H9 (cell line): ENCODE results near the gene PARD3. TPM values are rescaled to one million over a fixed set of nuclear protein-coding genes. Genes with fewer than 3 reads are reported as not detected.

ENCODE experiments used
- DNase-seq: peaks from one replicate; pipeline ENCODE4 v3.0.0-alpha.2; 2017
- H2AFZ ChIP-seq: one replicate; pipeline ENCODE4 v1.6.1; 2013; ENCODE audit warnings: mild to moderate bottlenecking, low read length, control low read depth, moderate library complexity
- H2AK5ac ChIP-seq: 2 replicates; pipeline ENCODE4 v1.6.1; 2013; ENCODE audit warnings: low read length, control low read depth, mixed read lengths; ENCODE audit not compliant: insufficient read length
- H2BK120ac ChIP-seq: one replicate; pipeline ENCODE4 v1.6.1; 2013; ENCODE audit warnings: low read depth, mild to moderate bottlenecking, low read length, control low read depth, inconsistent platforms; ENCODE audit not compliant: poor library complexity, severe bottlenecking
- H2BK12ac ChIP-seq: 2 replicates; pipeline ENCODE4 v1.6.1; 2013; ENCODE audit warnings: low read length, control low read depth, mixed read lengths, low read depth; ENCODE audit not compliant: insufficient read length
- H2BK15ac ChIP-seq: 2 replicates; pipeline ENCODE4 v1.6.1; 2013; ENCODE audit warnings: low read depth, low read length, control low read depth
- H2BK20ac ChIP-seq: one replicate; pipeline ENCODE4 v1.6.1; 2013; ENCODE audit warnings: low read depth, mild to moderate bottlenecking, low read length, control low read depth, inconsistent platforms; ENCODE audit not compliant: poor library complexity, severe bottlenecking
- H2BK5ac ChIP-seq: 2 replicates; pipeline ENCODE4 v1.6.1; 2013; ENCODE audit warnings: low read length, control low read depth, mixed read lengths; ENCODE audit not compliant: insufficient read length
- H3K14ac ChIP-seq: 2 replicates; pipeline ENCODE4 v1.6.1; 2013; ENCODE audit warnings: low read length, control low read depth; ENCODE audit not compliant: insufficient read depth
- H3K18ac ChIP-seq: 2 replicates; pipeline ENCODE4 v1.6.1; 2013; ENCODE audit warnings: low read depth, mild to moderate bottlenecking, mixed read lengths, low read length, control low read depth; ENCODE audit not compliant: insufficient read length
- H3K23ac ChIP-seq: 2 replicates; pipeline ENCODE4 v1.6.1; 2013; ENCODE audit warnings: low read length, control low read depth, mixed read lengths, low read depth; ENCODE audit not compliant: insufficient read length
- H3K23me2 ChIP-seq: 2 replicates; pipeline ENCODE4 v1.6.1; 2013; ENCODE audit warnings: low read depth, mild to moderate bottlenecking, mixed read lengths, low read length, control low read depth; ENCODE audit not compliant: insufficient read length, poor library complexity, severe bottlenecking
- H3K27ac ChIP-seq: 2 replicates; pipeline ENCODE4 v1.5.1; 2013; ENCODE audit warnings: low read length, control low read depth, mixed read lengths, low read depth; ENCODE audit not compliant: insufficient read length
- H3K27me3 ChIP-seq: 2 replicates; pipeline ENCODE4 v1.6.1; 2013; ENCODE audit warnings: low read length, control low read depth, inconsistent platforms; ENCODE audit not compliant: insufficient read depth
- H3K4ac ChIP-seq: 2 replicates; pipeline ENCODE4 v1.6.1; 2013; ENCODE audit warnings: low read depth, mild to moderate bottlenecking, control low read depth, inconsistent platforms, low read length, moderate library complexity
- H3K4me1 ChIP-seq: 2 replicates; pipeline ENCODE4 v1.6.1; 2013; ENCODE audit warnings: low read length, control low read depth, inconsistent platforms; ENCODE audit not compliant: insufficient read depth
- H3K4me2 ChIP-seq: 2 replicates; pipeline ENCODE4 v1.6.1; 2013; ENCODE audit warnings: low read length, control low read depth, mixed read lengths; ENCODE audit not compliant: insufficient read length, insufficient read depth
- H3K56ac ChIP-seq: 2 replicates; pipeline ENCODE4 v1.6.1; 2013; ENCODE audit warnings: low read depth, mild to moderate bottlenecking, mixed read lengths, low read length, control low read depth; ENCODE audit not compliant: insufficient read length
- H3K79me1 ChIP-seq: 2 replicates; pipeline ENCODE4 v1.6.1; 2013; ENCODE audit warnings: low read depth, mild to moderate bottlenecking, moderate library complexity, low read length, control low read depth, inconsistent platforms; ENCODE audit not compliant: insufficient read depth, poor library complexity, severe bottlenecking
- H3K79me2 ChIP-seq: 2 replicates; pipeline ENCODE4 v1.6.1; 2013; ENCODE audit warnings: low read length, control low read depth, inconsistent platforms; ENCODE audit not compliant: insufficient read depth
- H3K9ac ChIP-seq: 2 replicates; pipeline ENCODE4 v1.6.1; 2013; ENCODE audit warnings: low read length, control low read depth, mixed read lengths; ENCODE audit not compliant: insufficient read length; ENCODE audit errors: extremely low read depth
- H3K9me3 ChIP-seq: one replicate; pipeline ENCODE4 v1.6.1; 2013; ENCODE audit warnings: low read depth, low read length, inconsistent platforms; ENCODE audit not compliant: control insufficient read depth
- H3T11ph ChIP-seq: one replicate; pipeline ENCODE4 v1.6.1; 2013; ENCODE audit warnings: mild to moderate bottlenecking, low read length, control low read depth, inconsistent platforms
- H4K20me1 ChIP-seq: one replicate; pipeline ENCODE4 v1.6.1; 2013; ENCODE audit not compliant: control insufficient read depth, insufficient read length, insufficient read depth
- H4K5ac ChIP-seq: 2 replicates; pipeline ENCODE4 v1.6.1; 2013; ENCODE audit warnings: low read depth, mild to moderate bottlenecking, mixed read lengths, low read length, control low read depth; ENCODE audit not compliant: insufficient read length
- H4K8ac ChIP-seq: replicated peaks from 2 replicates; pipeline ENCODE4 v1.6.1; 2013; ENCODE audit warnings: low read length, control low read depth, mixed read lengths, low read depth; ENCODE audit not compliant: insufficient read length
- H4K91ac ChIP-seq: 2 replicates; pipeline ENCODE4 v1.6.1; 2013; ENCODE audit warnings: low read depth, mild to moderate bottlenecking, moderate library complexity, mixed read lengths, low read length, control low read depth; ENCODE audit not compliant: insufficient read length
- H3K27ac Mint-ChIP-seq, 3 experiments: 2 replicates in 2 of 3; 3 replicates in 1 of 3; pipeline ENCODE4 v1.8.0; 2020 to 2021; ENCODE audit warnings: mixed read lengths in 3 of 3, mild to moderate bottlenecking in 1 of 3, moderate library complexity in 1 of 3
- H3K27me3 Mint-ChIP-seq: 2 replicates; pipeline ENCODE4 v1.8.0; 2021; ENCODE audit warnings: low read depth, mild to moderate bottlenecking, moderate library complexity, mixed read lengths
- H3K36me3 Mint-ChIP-seq, 3 experiments: 2 replicates in 2 of 3; 3 replicates in 1 of 3; pipeline ENCODE4 v1.8.0; 2020 to 2021; ENCODE audit warnings: low read depth in 3 of 3, mixed read lengths in 3 of 3; ENCODE audit not compliant: insufficient read depth in 1 of 3
- H3K4me1 Mint-ChIP-seq, 2 experiments: 2 replicates each; pipeline ENCODE4 v1.8.0; 2020; ENCODE audit warnings: mixed read lengths in 2 of 2
- H3K4me3 Mint-ChIP-seq, 2 experiments: 2 replicates in 1 of 2; 3 replicates in 1 of 2; pipeline ENCODE4 v1.8.0; 2020 to 2021; ENCODE audit warnings: mild to moderate bottlenecking in 2 of 2, mixed read lengths in 2 of 2, moderate library complexity in 1 of 2
- H3K9me3 Mint-ChIP-seq, 2 experiments: 2 replicates in 1 of 2; 3 replicates in 1 of 2; pipeline ENCODE4 v1.8.0; 2020; ENCODE audit warnings: mild to moderate bottlenecking in 2 of 2, mixed read lengths in 2 of 2, moderate library complexity in 1 of 2
- CTCF ChIP-seq: fragments of 200-600 bp; sonication (generic); conservative IDR thresholded peaks from 3 replicates; pipeline ENCODE4 v1.8.0; 2021; ENCODE audit warnings: antibody characterized with exemption, mild to moderate bottlenecking
- WGBS: extraction: QIAGEN DNeasy Blood & Tissue Kit; methylation state at CpG from one replicate; pipeline ENCODE4 v1.1.7; 2013; ENCODE audit warnings: missing lambda C conversion rate, low lambda C conversion rate, mixed read lengths; ENCODE audit not compliant: insufficient read length; ENCODE audit errors: extremely low coverage; 5-methylcytosine and 5-hydroxymethylcytosine counted together
- total RNA-seq: library from RNA; stranded (reverse); gene quantifications from 2 replicates; pipeline ENCODE4 v1.2.1, GENCODE V29; 2021

PARD3 gene
- total RNA-seq, 1 experiment from 2014 or later: 44.7 TPM

- no peak overlapping the region for H4K91ac ChIP-seq
- H2BK5ac ChIP-seq: no peak overlapping the region
- H4K20me1 ChIP-seq: no peaks in the 10 kb centered on the region
- H3T11ph ChIP-seq: no peak overlapping the region
- no peak overlapping the region for H3K4ac ChIP-seq
- no peak overlapping the region for H3K14ac ChIP-seq
- no peaks in the 10 kb centered on the region for H3K9me3 Mint-ChIP-seq
- peaks cover 5% of the 10 kb centered on the region for H3K23me2 ChIP-seq
- H3K27me3 ChIP-seq: no peaks in the 10 kb centered on the region
- peaks cover 15% of the 10 kb centered on the region for H3K4me1 ChIP-seq
- no peak overlapping the region for H2AK5ac ChIP-seq
- H3K4me3 Mint-ChIP-seq: peak overlapping the region in 1 of 2 experiments; percentile 50; a peak in 2 of 5 replicates
- WGBS: no CpG with 5 or more reads among the region's 19 CpGs
- no peak overlapping the region for H2BK20ac ChIP-seq
- H3K9me3 ChIP-seq: no peaks in the 10 kb centered on the region
- no peak overlapping the region for H2BK15ac ChIP-seq
- no peak overlapping the region for H2BK120ac ChIP-seq
- no peak overlapping the region for H2AFZ ChIP-seq
- no peak overlapping the region for H3K23ac ChIP-seq
- H3K79me1 ChIP-seq: peaks cover 20% of the 10 kb centered on the region
- no peak overlapping the region for H3K9ac ChIP-seq
- H3K36me3 Mint-ChIP-seq: no peaks in the 10 kb centered on the region
- H4K8ac ChIP-seq: no peak overlapping the region
- peaks cover 53 to 60% of the 10 kb centered on the region in 2 experiments for H3K4me1 Mint-ChIP-seq
- peak; percentile 67 for DNase-seq
- TF ChIP-seq CTCF: no peak
- no peak overlapping the region for H3K56ac ChIP-seq
- H3K18ac ChIP-seq: no peak overlapping the region
- H3K4me2 ChIP-seq: peak overlapping the region; percentile 11
- H3K27ac Mint-ChIP-seq: peak overlapping the region; percentile 9 to 70 (median 62); a peak in 5 of 7 replicates
- H3K27me3 Mint-ChIP-seq: peaks cover 6% of the 10 kb centered on the region
- no peak overlapping the region for H3K27ac ChIP-seq
- H3K79me2 ChIP-seq: peaks cover 47% of the 10 kb centered on the region; the same call in 1 of the 2 replicates
- H4K5ac ChIP-seq: no peak overlapping the region
- H2BK12ac ChIP-seq: no peak overlapping the region
These were observed 6.0 kb downstream of the PARD3 start for GRCh38 chr10:34808801-34809745.
